ENCODE results near the gene CACNA2D2. TPM values are rescaled to one million over a fixed set of nuclear protein-coding genes. Genes with fewer than 3 reads are reported as not detected.
A peak's percentile ranks its signal among the peaks of the same experiment; 100 is the strongest.

CACNA2D2 gene
- total RNA-seq, 1 experiment from 2014 or later, result 22.0 TPM

DNA sequence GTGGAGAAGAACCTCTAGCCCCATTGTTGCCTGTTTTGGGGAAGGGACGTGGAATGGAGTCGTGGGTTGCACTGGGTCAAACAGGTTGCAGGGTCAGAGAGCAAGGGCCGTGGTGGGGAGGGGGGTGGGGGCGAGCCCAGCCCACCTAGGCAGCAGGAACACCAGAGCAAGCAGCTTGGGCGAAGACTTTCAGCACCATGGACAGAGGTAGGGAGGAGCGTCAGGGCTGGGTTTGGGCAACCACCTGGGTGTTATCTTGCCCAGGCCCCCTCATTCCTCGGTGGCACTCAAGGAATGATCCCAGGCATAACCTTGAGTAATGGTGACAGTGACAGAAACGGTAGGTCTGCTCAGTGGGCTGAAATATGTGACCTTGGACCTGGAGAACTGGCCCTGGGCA, 98.2 kb downstream of the CACNA2D2 start:
- Mint-ChIP-seq H3K27me3 (ENCODE audit: low read depth) (peaks cover 9% of the 10 kb centered on the region), H3K4me1 (no peaks in the 10 kb centered on the region), H3K9me3 (no peaks in the 10 kb centered on the region), H3K4me3 (no peak overlapping the region), H3K36me3 (no peaks in the 10 kb centered on the region), H3K27ac (no peak overlapping the region)
- DNase-seq (ENCODE audit: low spot score) (peak; percentile 75), ATAC-seq (peak; percentile 59)
- POLR2A ChIA-PET, result no interaction called here
- CTCF ChIA-PET, result interaction anchor here (0.6 to 1.8 kb wide), 2 partner anchors 10 to 231 kb away, joined by 3 to 9 read pairs; no protein-coding TSS in a partner anchor
- TF ChIP-seq ZNF219 (CRISPR knock-in tag; IDR thresholded peaks at IDR 0.05; ENCODE audit: borderline replicate concordance), result peak; percentile 44; the same call in 1 of the 2 replicates
- TF ChIP-seq, protein P1, sequence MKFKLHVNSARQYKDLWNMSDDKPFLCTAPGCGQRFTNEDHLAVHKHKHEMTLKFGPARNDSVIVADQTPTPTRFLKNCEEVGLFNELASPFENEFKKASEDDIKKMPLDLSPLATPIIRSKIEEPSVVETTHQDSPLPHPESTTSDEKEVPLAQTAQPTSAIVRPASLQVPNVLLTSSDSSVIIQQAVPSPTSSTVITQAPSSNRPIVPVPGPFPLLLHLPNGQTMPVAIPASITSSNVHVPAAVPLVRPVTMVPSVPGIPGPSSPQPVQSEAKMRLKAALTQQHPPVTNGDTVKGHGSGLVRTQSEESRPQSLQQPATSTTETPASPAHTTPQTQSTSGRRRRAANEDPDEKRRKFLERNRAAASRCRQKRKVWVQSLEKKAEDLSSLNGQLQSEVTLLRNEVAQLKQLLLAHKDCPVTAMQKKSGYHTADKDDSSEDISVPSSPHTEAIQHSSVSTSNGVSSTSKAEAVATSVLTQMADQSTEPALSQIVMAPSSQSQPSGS (CRISPR knock-in tag; IDR thresholded peaks at IDR 0.05; ENCODE audit: borderline replicate concordance, low read depth), result no peak
- TF ChIP-seq GRHL2 (CRISPR knock-in tag; IDR thresholded peaks at IDR 0.05; ENCODE audit: insufficient replicate concordance, severe bottlenecking), result no peak
- TF ChIP-seq JUN (CRISPR knock-in tag; IDR thresholded peaks at IDR 0.05), result peak; percentile 57; the same call in 1 of the 2 replicates
- peak; percentile 61; the same call in 1 of the 2 replicates for TF ChIP-seq SMAD4 (CRISPR knock-in tag; IDR thresholded peaks at IDR 0.05)
- peak; percentile 36; the same call in 1 of the 2 replicates for TF ChIP-seq FOXK1 (CRISPR knock-in tag; IDR thresholded peaks at IDR 0.05)
- TF ChIP-seq, protein P2, sequence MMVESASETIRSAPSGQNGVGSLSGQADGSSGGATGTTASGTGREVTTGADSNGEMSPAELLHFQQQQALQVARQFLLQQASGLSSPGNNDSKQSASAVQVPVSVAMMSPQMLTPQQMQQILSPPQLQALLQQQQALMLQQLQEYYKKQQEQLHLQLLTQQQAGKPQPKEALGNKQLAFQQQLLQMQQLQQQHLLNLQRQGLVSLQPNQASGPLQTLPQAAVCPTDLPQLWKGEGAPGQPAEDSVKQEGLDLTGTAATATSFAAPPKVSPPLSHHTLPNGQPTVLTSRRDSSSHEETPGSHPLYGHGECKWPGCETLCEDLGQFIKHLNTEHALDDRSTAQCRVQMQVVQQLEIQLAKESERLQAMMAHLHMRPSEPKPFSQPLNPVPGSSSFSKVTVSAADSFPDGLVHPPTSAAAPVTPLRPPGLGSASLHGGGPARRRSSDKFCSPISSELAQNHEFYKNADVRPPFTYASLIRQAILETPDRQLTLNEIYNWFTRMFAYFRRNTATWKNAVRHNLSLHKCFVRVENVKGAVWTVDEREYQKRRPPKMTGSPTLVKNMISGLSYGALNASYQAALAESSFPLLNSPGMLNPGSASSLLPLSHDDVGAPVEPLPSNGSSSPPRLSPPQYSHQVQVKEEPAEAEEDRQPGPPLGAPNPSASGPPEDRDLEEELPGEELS (CRISPR knock-in tag; IDR thresholded peaks at IDR 0.05), result peak; percentile 69
- no peak for TF ChIP-seq OVOL2 (CRISPR knock-in tag; IDR thresholded peaks at IDR 0.05; ENCODE audit: borderline replicate concordance)
- TF ChIP-seq, protein P3, sequence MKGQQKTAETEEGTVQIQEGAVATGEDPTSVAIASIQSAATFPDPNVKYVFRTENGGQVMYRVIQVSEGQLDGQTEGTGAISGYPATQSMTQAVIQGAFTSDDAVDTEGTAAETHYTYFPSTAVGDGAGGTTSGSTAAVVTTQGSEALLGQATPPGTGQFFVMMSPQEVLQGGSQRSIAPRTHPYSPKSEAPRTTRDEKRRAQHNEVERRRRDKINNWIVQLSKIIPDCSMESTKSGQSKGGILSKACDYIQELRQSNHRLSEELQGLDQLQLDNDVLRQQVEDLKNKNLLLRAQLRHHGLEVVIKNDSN (CRISPR knock-in tag; IDR thresholded peaks at IDR 0.05), result peak; percentile 50; the same call in 1 of the 2 replicates
- TF ChIP-seq, protein P4, sequence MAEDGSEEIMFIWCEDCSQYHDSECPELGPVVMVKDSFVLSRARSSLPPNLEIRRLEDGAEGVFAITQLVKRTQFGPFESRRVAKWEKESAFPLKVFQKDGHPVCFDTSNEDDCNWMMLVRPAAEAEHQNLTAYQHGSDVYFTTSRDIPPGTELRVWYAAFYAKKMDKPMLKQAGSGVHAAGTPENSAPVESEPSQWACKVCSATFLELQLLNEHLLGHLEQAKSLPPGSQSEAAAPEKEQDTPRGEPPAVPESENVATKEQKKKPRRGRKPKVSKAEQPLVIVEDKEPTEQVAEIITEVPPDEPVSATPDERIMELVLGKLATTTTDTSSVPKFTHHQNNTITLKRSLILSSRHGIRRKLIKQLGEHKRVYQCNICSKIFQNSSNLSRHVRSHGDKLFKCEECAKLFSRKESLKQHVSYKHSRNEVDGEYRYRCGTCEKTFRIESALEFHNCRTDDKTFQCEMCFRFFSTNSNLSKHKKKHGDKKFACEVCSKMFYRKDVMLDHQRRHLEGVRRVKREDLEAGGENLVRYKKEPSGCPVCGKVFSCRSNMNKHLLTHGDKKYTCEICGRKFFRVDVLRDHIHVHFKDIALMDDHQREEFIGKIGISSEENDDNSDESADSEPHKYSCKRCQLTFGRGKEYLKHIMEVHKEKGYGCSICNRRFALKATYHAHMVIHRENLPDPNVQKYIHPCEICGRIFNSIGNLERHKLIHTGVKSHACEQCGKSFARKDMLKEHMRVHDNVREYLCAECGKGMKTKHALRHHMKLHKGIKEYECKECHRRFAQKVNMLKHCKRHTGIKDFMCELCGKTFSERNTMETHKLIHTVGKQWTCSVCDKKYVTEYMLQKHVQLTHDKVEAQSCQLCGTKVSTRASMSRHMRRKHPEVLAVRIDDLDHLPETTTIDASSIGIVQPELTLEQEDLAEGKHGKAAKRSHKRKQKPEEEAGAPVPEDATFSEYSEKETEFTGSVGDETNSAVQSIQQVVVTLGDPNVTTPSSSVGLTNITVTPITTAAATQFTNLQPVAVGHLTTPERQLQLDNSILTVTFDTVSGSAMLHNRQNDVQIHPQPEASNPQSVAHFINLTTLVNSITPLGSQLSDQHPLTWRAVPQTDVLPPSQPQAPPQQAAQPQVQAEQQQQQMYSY (CRISPR knock-in tag; IDR thresholded peaks at IDR 0.05), result no peak
- TF ChIP-seq, protein P5, sequence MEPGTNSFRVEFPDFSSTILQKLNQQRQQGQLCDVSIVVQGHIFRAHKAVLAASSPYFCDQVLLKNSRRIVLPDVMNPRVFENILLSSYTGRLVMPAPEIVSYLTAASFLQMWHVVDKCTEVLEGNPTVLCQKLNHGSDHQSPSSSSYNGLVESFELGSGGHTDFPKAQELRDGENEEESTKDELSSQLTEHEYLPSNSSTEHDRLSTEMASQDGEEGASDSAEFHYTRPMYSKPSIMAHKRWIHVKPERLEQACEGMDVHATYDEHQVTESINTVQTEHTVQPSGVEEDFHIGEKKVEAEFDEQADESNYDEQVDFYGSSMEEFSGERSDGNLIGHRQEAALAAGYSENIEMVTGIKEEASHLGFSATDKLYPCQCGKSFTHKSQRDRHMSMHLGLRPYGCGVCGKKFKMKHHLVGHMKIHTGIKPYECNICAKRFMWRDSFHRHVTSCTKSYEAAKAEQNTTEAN (CRISPR knock-in tag; IDR thresholded peaks at IDR 0.05), result peak; percentile 32; the same call in 1 of the 2 replicates
- TF ChIP-seq TCF7 (CRISPR knock-in tag; IDR thresholded peaks at IDR 0.05; ENCODE audit: low read depth), result peak; percentile 38; the same call in 1 of the 2 replicates
- TF ChIP-seq, protein P6, sequence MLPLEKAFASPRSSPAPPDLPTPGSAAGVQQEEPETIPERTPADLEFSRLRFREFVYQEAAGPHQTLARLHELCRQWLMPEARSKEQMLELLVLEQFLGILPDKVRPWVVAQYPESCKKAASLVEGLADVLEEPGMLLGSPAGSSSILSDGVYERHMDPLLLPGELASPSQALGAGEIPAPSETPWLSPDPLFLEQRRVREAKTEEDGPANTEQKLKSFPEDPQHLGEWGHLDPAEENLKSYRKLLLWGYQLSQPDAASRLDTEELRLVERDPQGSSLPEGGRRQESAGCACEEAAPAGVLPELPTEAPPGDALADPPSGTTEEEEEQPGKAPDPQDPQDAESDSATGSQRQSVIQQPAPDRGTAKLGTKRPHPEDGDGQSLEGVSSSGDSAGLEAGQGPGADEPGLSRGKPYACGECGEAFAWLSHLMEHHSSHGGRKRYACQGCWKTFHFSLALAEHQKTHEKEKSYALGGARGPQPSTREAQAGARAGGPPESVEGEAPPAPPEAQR (CRISPR knock-in tag; IDR thresholded peaks at IDR 0.05), result no peak
- no peak for TF ChIP-seq HMGA2 (CRISPR knock-in tag; IDR thresholded peaks at IDR 0.05)
- TF ChIP-seq ZBTB21 (CRISPR knock-in tag; IDR thresholded peaks at IDR 0.05; ENCODE audit: borderline replicate concordance), result peak; percentile 46; the same call in 1 of the 2 replicates
- TF ChIP-seq, protein P7, sequence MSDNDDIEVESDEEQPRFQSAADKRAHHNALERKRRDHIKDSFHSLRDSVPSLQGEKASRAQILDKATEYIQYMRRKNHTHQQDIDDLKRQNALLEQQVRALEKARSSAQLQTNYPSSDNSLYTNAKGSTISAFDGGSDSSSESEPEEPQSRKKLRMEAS (CRISPR knock-in tag; IDR thresholded peaks at IDR 0.05), result no peak
- TF ChIP-seq, protein P8, sequence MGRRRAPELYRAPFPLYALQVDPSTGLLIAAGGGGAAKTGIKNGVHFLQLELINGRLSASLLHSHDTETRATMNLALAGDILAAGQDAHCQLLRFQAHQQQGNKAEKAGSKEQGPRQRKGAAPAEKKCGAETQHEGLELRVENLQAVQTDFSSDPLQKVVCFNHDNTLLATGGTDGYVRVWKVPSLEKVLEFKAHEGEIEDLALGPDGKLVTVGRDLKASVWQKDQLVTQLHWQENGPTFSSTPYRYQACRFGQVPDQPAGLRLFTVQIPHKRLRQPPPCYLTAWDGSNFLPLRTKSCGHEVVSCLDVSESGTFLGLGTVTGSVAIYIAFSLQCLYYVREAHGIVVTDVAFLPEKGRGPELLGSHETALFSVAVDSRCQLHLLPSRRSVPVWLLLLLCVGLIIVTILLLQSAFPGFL (CRISPR knock-in tag; IDR thresholded peaks at IDR 0.05; ENCODE audit: borderline replicate concordance), result no peak
- peak; percentile 64; the same call in 1 of the 2 replicates for TF ChIP-seq FOXP1 (CRISPR knock-in tag; IDR thresholded peaks at IDR 0.05; ENCODE audit: borderline replicate concordance)
- TF ChIP-seq, protein P9, sequence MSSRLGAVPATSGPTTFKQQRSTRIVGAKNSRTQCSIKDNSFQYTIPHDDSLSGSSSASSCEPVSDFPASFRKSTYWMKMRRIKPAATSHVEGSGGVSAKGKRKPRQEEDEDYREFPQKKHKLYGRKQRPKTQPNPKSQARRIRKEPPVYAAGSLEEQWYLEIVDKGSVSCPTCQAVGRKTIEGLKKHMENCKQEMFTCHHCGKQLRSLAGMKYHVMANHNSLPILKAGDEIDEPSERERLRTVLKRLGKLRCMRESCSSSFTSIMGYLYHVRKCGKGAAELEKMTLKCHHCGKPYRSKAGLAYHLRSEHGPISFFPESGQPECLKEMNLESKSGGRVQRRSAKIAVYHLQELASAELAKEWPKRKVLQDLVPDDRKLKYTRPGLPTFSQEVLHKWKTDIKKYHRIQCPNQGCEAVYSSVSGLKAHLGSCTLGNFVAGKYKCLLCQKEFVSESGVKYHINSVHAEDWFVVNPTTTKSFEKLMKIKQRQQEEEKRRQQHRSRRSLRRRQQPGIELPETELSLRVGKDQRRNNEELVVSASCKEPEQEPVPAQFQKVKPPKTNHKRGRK (CRISPR knock-in tag; IDR thresholded peaks at IDR 0.05; ENCODE audit: borderline replicate concordance), result no peak
- TF ChIP-seq NFATC4 (CRISPR knock-in tag; IDR thresholded peaks at IDR 0.05), result no peak
- TF ChIP-seq, protein P10, sequence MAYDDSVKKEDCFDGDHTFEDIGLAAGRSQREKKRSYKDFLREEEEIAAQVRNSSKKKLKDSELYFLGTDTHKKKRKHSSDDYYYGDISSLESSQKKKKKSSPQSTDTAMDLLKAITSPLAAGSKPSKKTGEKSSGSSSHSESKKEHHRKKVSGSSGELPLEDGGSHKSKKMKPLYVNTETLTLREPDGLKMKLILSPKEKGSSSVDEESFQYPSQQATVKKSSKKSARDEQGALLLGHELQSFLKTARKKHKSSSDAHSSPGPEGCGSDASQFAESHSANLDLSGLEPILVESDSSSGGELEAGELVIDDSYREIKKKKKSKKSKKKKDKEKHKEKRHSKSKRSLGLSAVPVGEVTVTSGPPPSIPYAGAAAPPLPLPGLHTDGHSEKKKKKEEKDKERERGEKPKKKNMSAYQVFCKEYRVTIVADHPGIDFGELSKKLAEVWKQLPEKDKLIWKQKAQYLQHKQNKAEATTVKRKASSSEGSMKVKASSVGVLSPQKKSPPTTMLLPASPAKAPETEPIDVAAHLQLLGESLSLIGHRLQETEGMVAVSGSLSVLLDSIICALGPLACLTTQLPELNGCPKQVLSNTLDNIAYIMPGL (CRISPR knock-in tag; IDR thresholded peaks at IDR 0.05), result no peak
